ENCODE measurements around the gene PTPN11.
"Not testable (repeated sequence)": the region's sequence is repeated elsewhere in the genome, so short reads cannot be mapped to it uniquely, and the experiment has no call there.

PTPN11 gene

GRCh38 chr12:112448165-112448564, 29.4 kb downstream of the PTPN11 start:
- not testable (repeated sequence) for DNase-seq

DNA sequence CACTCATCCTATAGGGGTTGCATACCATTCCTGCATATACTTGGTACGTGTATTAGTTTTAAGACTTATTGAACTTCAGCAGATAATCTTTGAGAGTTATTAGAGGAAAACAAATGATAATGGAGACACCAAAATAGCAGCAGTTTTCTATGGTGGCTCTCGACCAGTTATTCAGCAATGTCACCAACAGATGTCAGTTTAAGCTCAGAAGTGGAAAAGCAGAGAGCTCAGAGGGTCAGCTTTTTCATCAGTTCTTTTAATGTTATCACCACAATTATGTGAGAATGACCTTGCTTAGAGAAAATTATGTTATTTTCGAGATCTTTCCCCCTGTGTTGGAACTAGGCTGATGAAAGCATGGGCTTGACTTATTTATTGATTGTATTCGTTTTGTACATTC, 32.0 kb downstream of the PTPN11 start:
- no peak for DNase-seq

- DNase-seq, result no peak
These were observed 37.3 kb downstream of the PTPN11 start for GRCh38 chr12:112456029-112456428.

GRCh38 chr12:112457142-112457541, 38.4 kb downstream of the PTPN11 start:
- not testable (repeated sequence) for DNase-seq

GRCh38 chr12:112458330-112458729, 39.6 kb downstream of the PTPN11 start:
- no peak for DNase-seq

- DNase-seq, result no peak
These were observed 40.0 kb downstream of the PTPN11 start for GRCh38 chr12:112458751-112459150.

DNA sequence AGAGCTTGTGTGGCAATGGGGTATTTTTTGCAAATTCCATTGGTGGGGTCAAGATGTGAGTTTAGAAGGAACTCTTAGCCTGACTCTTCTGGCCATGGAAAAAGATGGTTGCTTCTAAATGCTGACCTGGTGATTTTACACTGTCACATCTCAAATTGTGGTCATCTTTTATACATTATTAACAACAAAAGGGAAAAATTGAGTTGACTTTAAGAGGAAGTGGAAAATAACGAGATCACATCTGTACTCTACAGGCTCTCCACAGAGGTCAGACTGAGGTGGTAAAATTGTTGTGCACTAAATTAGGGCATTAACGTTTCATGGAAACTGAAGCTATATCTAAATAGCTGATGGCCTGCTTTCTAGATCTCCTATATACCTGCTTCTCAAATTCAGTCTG, 44.7 kb downstream of the PTPN11 start:
- DNase-seq, result peak; percentile 0 to 50 (median 26)

DNA sequence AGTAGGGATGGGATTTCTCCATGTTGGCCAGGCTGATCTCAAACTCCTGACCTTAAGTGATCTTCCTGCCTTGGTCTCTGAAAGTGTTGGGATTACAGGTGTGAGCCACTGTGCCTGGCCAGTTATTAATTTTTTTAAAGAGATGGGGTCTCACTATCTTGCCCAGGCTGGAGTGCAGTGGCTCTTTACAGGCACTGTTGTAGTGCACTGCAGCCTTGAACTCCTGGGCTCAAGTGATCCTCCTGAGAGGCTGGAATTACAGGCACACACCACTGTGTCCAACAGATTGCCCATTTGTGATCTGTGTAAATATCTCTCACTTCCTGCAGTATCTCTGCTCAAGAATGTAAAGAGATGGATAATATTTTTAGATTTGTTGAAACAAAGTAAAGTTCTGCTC, 45.9 kb downstream of the PTPN11 start:
- no peak for DNase-seq

DNA sequence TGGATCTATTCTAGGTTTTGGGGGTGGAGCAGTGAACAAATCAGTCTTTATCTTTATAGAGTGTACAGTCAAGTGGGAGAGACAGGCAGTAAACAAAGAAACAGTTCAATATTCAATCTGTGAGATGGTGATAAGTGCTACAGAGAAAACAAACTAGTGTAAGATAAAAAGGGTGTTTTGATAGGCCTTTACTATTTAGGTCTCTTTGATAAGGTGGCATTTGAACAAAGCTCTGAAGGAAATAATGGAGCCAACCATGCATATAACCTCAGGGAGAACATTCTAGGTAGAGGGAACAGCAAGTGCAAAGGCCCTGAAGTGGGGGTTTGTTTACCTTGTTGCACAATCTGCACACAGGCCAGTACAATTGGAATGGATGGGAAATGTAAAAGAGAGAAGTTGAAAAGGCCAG, 47.3 kb downstream of the PTPN11 start:
- DNase-seq, result no peak

DNA sequence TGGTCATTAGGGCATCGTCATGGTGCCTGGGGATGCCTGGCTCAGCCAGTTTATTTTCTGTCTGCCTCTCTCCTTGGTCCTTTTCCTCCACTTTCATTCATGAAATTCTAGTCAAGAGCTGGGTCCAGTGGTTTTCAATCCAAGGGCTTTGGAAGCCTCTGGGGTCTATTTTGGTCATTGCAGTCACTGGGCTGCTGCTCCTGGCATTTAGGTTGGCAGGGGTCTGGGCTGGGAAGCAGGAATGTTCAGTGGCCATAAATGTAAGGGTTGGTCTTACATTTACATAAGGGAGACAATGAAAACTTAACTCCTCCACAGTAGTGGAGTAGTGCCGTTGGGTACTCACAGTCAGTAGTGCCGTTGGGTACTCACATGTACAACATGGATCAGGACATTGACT, 48.1 kb downstream of the PTPN11 start:
- no peak for DNase-seq

- DNase-seq, result no peak
These were observed 49.3 kb downstream of the PTPN11 start for GRCh38 chr12:112468046-112468445.

DNA sequence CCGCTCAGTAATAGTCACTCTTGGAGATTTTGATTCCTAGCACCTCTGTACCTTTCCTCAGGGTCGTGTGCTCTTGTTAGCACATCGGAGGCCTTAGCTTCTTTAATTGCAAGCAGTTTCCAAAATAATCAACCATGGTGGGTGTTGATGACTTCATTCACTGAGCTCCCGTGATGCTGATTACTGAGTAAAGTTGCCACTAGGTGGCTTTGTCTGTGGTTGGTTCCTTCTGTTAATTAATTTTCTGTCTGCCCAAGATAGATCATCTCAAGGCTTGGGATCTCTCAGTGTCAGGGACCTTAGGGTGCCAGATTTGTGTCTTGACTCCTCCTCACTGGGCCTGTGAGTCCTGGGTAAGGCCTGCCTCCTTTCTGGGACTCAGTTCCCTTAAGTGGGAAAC, 54.3 kb downstream of the PTPN11 start:
- peak in 3 of 4 experiments; percentile 1 to 25 (median 19) for DNase-seq

GRCh38 chr12:112479413-112479812, 60.7 kb downstream of the PTPN11 start:
- DNase-seq, result no peak

DNA sequence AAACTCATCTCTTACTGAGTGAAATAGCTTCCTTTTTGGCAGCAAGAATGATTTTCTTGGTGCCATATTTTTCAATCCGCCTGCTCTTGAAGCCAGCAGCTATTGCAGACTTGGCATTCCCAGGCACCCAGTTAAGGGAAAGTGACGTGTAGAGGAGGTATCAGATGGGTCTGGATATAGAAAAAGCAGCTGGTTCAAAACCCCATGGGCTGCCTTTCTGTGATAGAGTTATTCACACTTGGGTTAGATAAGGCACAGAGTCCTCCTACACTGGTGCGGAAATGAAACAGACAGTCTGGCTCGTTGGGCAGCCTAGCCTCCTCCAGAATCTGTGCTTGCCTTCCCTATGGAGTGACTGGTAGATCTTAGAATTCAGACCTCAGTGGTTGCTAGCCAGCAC, 62.2 kb downstream of the PTPN11 start:
- no peak for DNase-seq

- DNase-seq, result no peak
These were observed 64.0 kb downstream of the PTPN11 start for GRCh38 chr12:112482733-112483132.

DNA sequence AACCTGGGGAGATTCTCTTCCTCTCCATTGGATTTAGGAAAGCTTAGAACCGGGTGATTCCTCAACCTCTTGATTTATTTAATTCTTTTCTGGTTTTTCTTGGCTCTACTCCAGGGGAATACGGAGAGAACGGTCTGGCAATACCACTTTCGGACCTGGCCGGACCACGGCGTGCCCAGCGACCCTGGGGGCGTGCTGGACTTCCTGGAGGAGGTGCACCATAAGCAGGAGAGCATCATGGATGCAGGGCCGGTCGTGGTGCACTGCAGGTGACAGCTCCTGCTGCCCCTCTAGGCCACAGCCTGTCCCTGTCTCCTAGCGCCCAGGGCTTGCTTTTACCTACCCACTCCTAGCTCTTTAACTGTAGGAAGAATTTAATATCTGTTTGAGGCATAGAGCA, 67.6 kb downstream of the PTPN11 start:
- DNase-seq, result no peak

DNA sequence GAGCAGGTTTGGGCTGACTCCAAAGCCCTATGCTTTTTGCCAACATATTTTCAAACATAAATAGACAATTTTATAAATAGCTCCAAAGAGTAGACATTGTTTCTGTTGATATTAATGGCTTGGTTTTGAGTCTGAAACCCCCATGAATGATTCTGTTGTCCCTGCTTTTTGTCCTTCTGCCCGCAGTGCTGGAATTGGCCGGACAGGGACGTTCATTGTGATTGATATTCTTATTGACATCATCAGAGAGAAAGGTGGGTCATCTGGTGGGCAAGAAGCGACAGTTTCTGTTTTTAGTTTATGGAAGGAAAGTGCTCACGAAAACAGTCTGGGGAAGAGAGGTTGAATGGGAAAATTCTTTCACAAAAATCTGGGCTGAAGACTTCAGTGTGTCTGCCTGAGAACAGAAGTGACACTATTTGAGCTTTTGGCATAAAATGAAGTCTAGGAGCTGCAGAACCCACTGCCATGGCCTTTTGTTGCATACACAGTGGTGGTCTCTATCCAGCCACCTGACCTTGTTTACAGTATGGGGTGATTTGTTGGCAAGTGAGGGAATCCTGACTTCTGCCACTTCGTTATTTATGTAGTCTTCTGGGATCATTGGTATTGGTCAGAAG, 69.6 kb downstream of the PTPN11 start:
- no peak for DNase-seq

DNA sequence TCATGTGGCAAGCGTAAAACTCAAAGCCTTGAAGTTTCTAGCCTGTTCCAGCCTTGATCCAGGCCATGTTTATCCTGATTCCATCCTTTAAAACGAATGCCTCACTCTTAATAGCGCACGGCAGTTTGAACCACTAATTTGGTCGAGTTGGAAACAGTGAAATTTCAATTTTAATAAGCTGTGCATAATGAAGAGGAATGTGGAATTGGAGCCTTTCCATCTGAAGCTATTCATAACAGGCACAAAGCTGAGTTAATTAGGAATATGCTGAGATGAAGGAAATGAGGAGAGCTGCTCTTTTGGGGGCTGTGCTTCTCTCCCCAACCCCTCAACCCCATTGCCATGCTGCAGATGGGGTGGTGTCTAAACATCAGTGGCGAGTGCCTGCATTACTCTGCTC, 70.7 kb downstream of the PTPN11 start:
- DNase-seq, result no peak

DNA sequence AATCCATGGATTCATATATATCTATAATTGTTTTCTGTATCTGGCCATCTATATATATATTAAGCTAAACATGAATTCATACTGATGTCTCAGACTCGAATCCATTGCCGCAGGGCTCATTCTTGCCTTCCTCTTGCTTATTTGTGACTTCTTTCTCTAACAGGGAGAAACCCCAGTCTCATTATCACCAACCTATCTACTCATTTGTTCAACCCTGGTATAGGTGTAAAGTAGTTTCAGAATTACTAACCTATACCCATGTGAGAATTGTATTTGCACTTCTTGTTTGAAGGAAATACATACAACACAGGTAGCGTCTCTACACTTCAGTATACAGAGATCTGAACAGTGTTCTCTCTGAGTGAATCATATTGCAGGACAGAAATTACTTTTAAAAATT, 77.7 kb downstream of the PTPN11 start:
- DNase-seq, result no peak

GRCh38 chr12:112498580-112498979, 79.8 kb downstream of the PTPN11 start:
- no peak for DNase-seq

GRCh38 chr12:112503512-112503911, 84.8 kb downstream of the PTPN11 start:
- DNase-seq, result no peak

DNA sequence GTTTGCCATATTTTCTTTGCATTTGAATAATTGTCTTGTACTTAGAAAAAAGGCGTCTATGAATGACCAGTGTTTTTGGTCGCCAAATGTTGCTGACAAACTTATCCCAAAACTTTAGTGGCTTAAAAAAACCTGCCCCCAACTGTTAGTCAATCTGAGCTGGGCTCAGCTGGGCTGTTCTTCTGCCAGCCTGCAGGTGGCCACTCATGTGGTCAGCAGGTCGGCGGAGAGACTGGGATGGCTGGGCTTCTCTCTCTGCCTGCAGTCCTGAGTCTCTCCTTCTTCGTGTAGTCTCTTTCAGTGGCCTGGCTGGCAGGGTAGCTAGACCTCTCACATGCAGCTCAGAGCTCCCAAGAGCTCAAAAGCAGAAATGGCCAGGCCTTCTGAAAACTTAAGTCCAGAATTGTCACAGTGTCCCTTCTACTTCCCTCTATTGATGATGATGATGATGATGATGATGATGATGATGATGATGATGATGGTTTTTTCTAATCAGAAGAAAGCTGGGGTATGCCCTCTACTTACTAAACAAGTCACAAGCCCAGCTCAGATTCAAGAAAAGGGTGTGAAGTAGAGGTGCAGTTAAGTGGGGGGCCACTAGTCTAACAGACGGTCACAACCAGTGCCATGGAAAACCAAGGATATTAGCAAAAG, 87.9 kb downstream of the PTPN11 start:
- DNase-seq, result no peak

- DNase-seq, result no peak
These were observed 94.7 kb downstream of the PTPN11 start for GRCh38 chr12:112513471-112513870.

- DNase-seq, result no peak
These were observed 95.7 kb downstream of the PTPN11 start for GRCh38 chr12:112514456-112514855.
